SK-N-SH (cell line): ENCODE measurements around the gene PDS5A. TPM values are rescaled to one million over a fixed set of nuclear protein-coding genes. Genes with fewer than 3 reads are reported as not detected.

Experiments
- CTCF ChIA-PET: fragments of 300-600, 350-600 bp; formaldehyde crosslinking; extraction: SDS; loops from one replicate; lab custom pipeline; 2021; lab: Yijun Ruan, JAX
- POLR2A ChIA-PET: fragments of 350-600 bp; sonication (Branson Sonifier 250); formaldehyde crosslinking; extraction: SDS; loops from one replicate; lab custom pipeline; 2020; ENCODE audit warnings: antibody characterized with exemption, inconsistent platforms; lab: Yijun Ruan, JAX
- DNase-seq: peaks from one replicate; pipeline ENCODE4 v3.0.0; 2012
- H2AFZ ChIP-seq: fragments of 200-600 bp; sonication (generic); 2 replicates; pipeline ENCODE4 v1.8.1; 2016; ENCODE audit warnings: antibody characterized with exemption, mild to moderate bottlenecking, low read depth
- H3F3A ChIP-seq: fragments of 200-600 bp; sonication (generic); replicated peaks from 2 replicates; pipeline ENCODE3; 2016; ENCODE audit warnings: antibody characterized with exemption, mild to moderate bottlenecking; ENCODE audit not compliant: insufficient read depth
- H3K27ac ChIP-seq, 2 experiments: fragments of 200-500 bp in 1 of 2; fragments of 200-600 bp in 1 of 2; sonication (Bioruptor generic) in 1 of 2; sonication (generic), shearing (Covaris generic) in 1 of 2; 2 replicates each; pipeline versions ENCODE4 v1.5.1 to v1.6.1; 2014 to 2016; ENCODE audit warnings: low read depth in 2 of 2, inconsistent platforms in 1 of 2, low read length in 1 of 2, mild to moderate bottlenecking in 1 of 2, mixed read lengths in 1 of 2
- H3K27me3 ChIP-seq: fragments of 200-600 bp; sonication (generic), shearing (Covaris generic); 2 replicates; pipeline ENCODE4 v1.6.1; 2016; ENCODE audit warnings: mixed run types; ENCODE audit not compliant: insufficient read depth
- H3K36me3 ChIP-seq, 2 experiments: fragments of 200-500 bp in 1 of 2; fragments of 200-600 bp in 1 of 2; sonication (Bioruptor generic) in 1 of 2; sonication (generic) in 1 of 2; replicated peaks in 1 of 2; 2 replicates each; pipeline versions ENCODE3 to v1.5.1; 2014 to 2016; ENCODE audit warnings: low read length in 1 of 2, mild to moderate bottlenecking in 1 of 2; ENCODE audit not compliant: insufficient read depth in 2 of 2, control insufficient read depth in 1 of 2
- H3K4me1 ChIP-seq, 2 experiments: fragments of 200-500 bp in 1 of 2; fragments of 200-600 bp in 1 of 2; sonication (Bioruptor generic) in 1 of 2; sonication (generic), shearing (Covaris generic) in 1 of 2; 2 replicates each; pipeline versions ENCODE4 v1.5.1 to v1.6.1; 2014 to 2016; ENCODE audit warnings: low read depth in 1 of 2, low read length in 1 of 2, mixed run types in 1 of 2; ENCODE audit not compliant: insufficient read depth in 2 of 2, control insufficient read depth in 1 of 2
- H3K4me2 ChIP-seq: fragments of 200-600 bp; sonication (generic), shearing (Covaris generic); 2 replicates; pipeline ENCODE4 v1.6.1; 2017; ENCODE audit warnings: mixed run types
- H3K4me3 ChIP-seq, 2 experiments: fragments of 200-500 bp in 1 of 2; fragments of 200-600 bp in 1 of 2; sonication (Bioruptor generic) in 1 of 2; sonication (generic), shearing (Covaris generic) in 1 of 2; 2 replicates each; pipeline versions ENCODE4 v1.5.1 to v1.8.1; 2014 to 2016; ENCODE audit warnings: low read depth in 2 of 2, inconsistent platforms in 1 of 2, low read length in 1 of 2, mild to moderate bottlenecking in 1 of 2, mixed read lengths in 1 of 2, moderate library complexity in 1 of 2
- H3K79me2 ChIP-seq: fragments of 200-600 bp; sonication (generic); 2 replicates; pipeline ENCODE4 v1.8.1; 2017; ENCODE audit warnings: mild to moderate bottlenecking; ENCODE audit not compliant: insufficient read depth
- H3K9ac ChIP-seq: fragments of 200-600 bp; sonication (generic); 2 replicates; pipeline ENCODE4 v1.6.1; 2017; ENCODE audit warnings: mixed run types
- H3K9me2 ChIP-seq: fragments of 200-600 bp; sonication (generic); 2 replicates; pipeline ENCODE4 v1.6.1; 2017; ENCODE audit warnings: mixed run types
- H3K9me3 ChIP-seq: fragments of 200-600 bp; sonication (generic); 2 replicates; pipeline ENCODE4 v1.6.1; 2017; ENCODE audit warnings: mixed run types, mild to moderate bottlenecking, moderate library complexity
- H4K20me1 ChIP-seq: fragments of 200-600 bp; sonication (generic); 2 replicates; pipeline ENCODE4 v1.6.1; 2017; ENCODE audit warnings: mild to moderate bottlenecking, mixed run types; ENCODE audit not compliant: insufficient read depth
- CHD2 ChIP-seq: fragments of 150-350 bp; IDR thresholded peaks from 2 replicates; pipeline ENCODE4 v1.6.1; 2018; ENCODE audit warnings: low read length; ENCODE audit not compliant: partially characterized antibody
- ELF1 ChIP-seq: IDR thresholded peaks from 2 replicates; pipeline ENCODE4 v1.4.0; 2012
- EZH2phosphoT487 ChIP-seq: fragments of 200-600 bp; sonication (generic); IDR thresholded peaks from 2 replicates; pipeline ENCODE4 v1.6.1; 2017; ENCODE audit warnings: low read depth, mixed run types, mild to moderate bottlenecking, antibody characterized with exemption, moderate library complexity, borderline replicate concordance
- FOSL2 ChIP-seq: IDR thresholded peaks from 2 replicates; pipeline ENCODE4 v1.4.0; 2012; ENCODE audit warnings: low read depth, mild to moderate bottlenecking, moderate library complexity, borderline replicate concordance
- FOXJ3 ChIP-seq: sonication (generic); formaldehyde crosslinking; IDR thresholded peaks from 2 replicates; pipeline ENCODE4 v1.5.1; 2020; ENCODE audit warnings: mild to moderate bottlenecking, missing genetic modification reagents
- FOXM1 ChIP-seq: IDR thresholded peaks from 2 replicates; pipeline ENCODE4 v1.4.0; 2012; ENCODE audit warnings: low read depth, mild to moderate bottlenecking
- GABPA ChIP-seq: IDR thresholded peaks from 2 replicates; pipeline ENCODE4 v1.4.0; 2012; ENCODE audit warnings: low read depth, mild to moderate bottlenecking
- GATA2 ChIP-seq: sonication (generic); formaldehyde crosslinking; IDR thresholded peaks from 2 replicates; pipeline ENCODE4 v1.5.0; 2020; ENCODE audit warnings: mild to moderate bottlenecking, missing genetic modification reagents
- MEF2A ChIP-seq: IDR thresholded peaks from 2 replicates; pipeline ENCODE4 v1.4.0; 2012; ENCODE audit warnings: low read depth, borderline replicate concordance
- MXI1 ChIP-seq: IDR thresholded peaks from 2 replicates; pipeline ENCODE4 v1.6.1; 2012; ENCODE audit warnings: mild to moderate bottlenecking, low read depth, low read length, improper control_type of control experiment
- RCOR1 ChIP-seq: fragments of 150-350 bp; IDR thresholded peaks from 2 replicates; pipeline ENCODE4 v1.6.1; 2017; ENCODE audit warnings: antibody characterized with exemption, low read length
- RXRA ChIP-seq: IDR thresholded peaks from 2 replicates; pipeline ENCODE4 v1.4.0; 2012; ENCODE audit warnings: low read depth, mild to moderate bottlenecking, borderline replicate concordance
- SIN3A ChIP-seq: IDR thresholded peaks from 2 replicates; pipeline ENCODE4 v1.6.1; 2012; ENCODE audit warnings: low read depth, mild to moderate bottlenecking, low read length, moderate library complexity, borderline replicate concordance
- TAF1 ChIP-seq: IDR thresholded peaks from 2 replicates; pipeline ENCODE4 v1.6.1; 2012; ENCODE audit warnings: low read depth, mild to moderate bottlenecking, low read length, moderate library complexity, borderline replicate concordance
- TCF12 ChIP-seq: IDR thresholded peaks from 2 replicates; pipeline ENCODE4 v1.4.0; 2012
- TEAD4 ChIP-seq: IDR thresholded peaks from 2 replicates; pipeline ENCODE4 v1.4.0; 2012; ENCODE audit warnings: mild to moderate bottlenecking, borderline replicate concordance; ENCODE audit not compliant: insufficient read depth
- YY1 ChIP-seq: IDR thresholded peaks from 2 replicates; pipeline ENCODE4 v1.4.0; 2012; ENCODE audit warnings: low read depth, mild to moderate bottlenecking
- WGBS: methylation state at CpG from one replicate; pipeline ENCODE4 v1.1.6; 2017; ENCODE audit warnings: low lambda C conversion rate; 5-methylcytosine and 5-hydroxymethylcytosine counted together
- polyA plus RNA-seq, 3 experiments: library from polyadenylated mRNA; depleted of rRNA; stranded (reverse); fragments of >200 nt; gene quantifications; 2 replicates each; pipeline ENCODE4 v1.2.3, GENCODE V29; 2012
- TF ChIP-seq, protein P1 (sequence below): fragments of 150-350 bp; IDR thresholded peaks from 2 replicates; pipeline ENCODE4 v1.6.1; 2016; ENCODE audit warnings: mild to moderate bottlenecking, low read depth, low read length
- TF ChIP-seq, protein P2 (sequence below): fragments of 200-600 bp; sonication (generic); IDR thresholded peaks from 2 replicates; pipeline ENCODE4 v1.6.1; 2017; ENCODE audit warnings: antibody characterized with exemption, mild to moderate bottlenecking, moderate library complexity
- TF ChIP-seq, protein P3 (sequence below): fragments of 150-350 bp; IDR thresholded peaks from 2 replicates; pipeline ENCODE4 v1.6.1; 2017; ENCODE audit warnings: antibody characterized with exemption, low read length, low read depth, borderline replicate concordance

Gene PDS5A
- polyA plus RNA-seq, 1 of the 3 experiments (the other 2 are of a cell fraction), result 14.1 TPM

DNA sequence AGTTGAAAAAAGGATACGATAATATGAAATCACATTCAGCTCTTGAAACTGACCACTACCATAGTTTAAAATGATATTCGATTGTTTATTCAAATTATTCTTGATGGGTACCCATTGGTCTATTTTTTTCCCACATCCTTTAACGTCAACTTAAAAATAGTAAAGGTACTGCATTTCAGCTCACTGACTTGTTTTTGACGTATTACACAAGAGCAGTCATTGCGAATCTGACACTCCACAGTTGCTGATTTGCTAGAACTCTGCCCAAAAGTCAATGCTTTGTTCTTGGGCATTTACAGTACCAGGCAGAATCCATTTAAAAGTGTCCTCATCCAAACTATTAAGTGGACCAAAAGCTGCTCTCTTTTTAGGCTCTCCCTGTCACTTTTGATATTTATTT is 1.2 kb upstream of the PDS5A start:
- Histone ChIP-seq H2AFZ (no peak overlapping the region), H3K79me2 (peaks cover 34% of the 10 kb centered on the region), H3F3A (peaks cover 3% of the 10 kb centered on the region), H3K9ac (no peak overlapping the region), H3K27me3 (no peaks in the 10 kb centered on the region), H3K4me3 (no peak overlapping the region), H3K36me3 (peaks cover 12 to 20% of the 10 kb centered on the region in 2 experiments), H3K9me3 (no peaks in the 10 kb centered on the region), H3K4me2 (no peak overlapping the region), H3K4me1 (peaks cover 6 to 10% of the 10 kb centered on the region in 2 experiments; a peak in 2 of 4 replicates), H3K27ac (no peak overlapping the region), H3K9me2 (no peaks in the 10 kb centered on the region), H4K20me1 (peaks cover 23% of the 10 kb centered on the region)
- ChIA-PET CTCF (interaction anchor here (1.0 to 1.9 kb wide), 17 partner anchors 8 to 741 kb away, joined by 3 to 16 read pairs (median 4); partner anchors contain the start of genes N4BP2, RPL9 and SMIM14), POLR2A (no interaction called here)
- 87% methylated on average over 5 of the region's 5 CpGs for WGBS
- TF ChIP-seq RCOR1, result no peak
- no peak for TF ChIP-seq YY1
- TF ChIP-seq TEAD4, result no peak
- no peak for TF ChIP-seq TCF12
- TF ChIP-seq EZH2phosphoT487, result no peak
- TF ChIP-seq, protein P1, sequence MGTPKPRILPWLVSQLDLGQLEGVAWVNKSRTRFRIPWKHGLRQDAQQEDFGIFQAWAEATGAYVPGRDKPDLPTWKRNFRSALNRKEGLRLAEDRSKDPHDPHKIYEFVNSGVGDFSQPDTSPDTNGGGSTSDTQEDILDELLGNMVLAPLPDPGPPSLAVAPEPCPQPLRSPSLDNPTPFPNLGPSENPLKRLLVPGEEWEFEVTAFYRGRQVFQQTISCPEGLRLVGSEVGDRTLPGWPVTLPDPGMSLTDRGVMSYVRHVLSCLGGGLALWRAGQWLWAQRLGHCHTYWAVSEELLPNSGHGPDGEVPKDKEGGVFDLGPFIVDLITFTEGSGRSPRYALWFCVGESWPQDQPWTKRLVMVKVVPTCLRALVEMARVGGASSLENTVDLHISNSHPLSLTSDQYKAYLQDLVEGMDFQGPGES, result no peak
- TF ChIP-seq FOXM1, result no peak
- no peak for TF ChIP-seq GABPA
- no peak for TF ChIP-seq RXRA
- no peak for TF ChIP-seq CHD2
- no peak for TF ChIP-seq SIN3A
- TF ChIP-seq MEF2A, result no peak
- no peak for TF ChIP-seq MXI1
- no peak for TF ChIP-seq FOXJ3 (CRISPR knock-in tag)
- TF ChIP-seq, protein P2, sequence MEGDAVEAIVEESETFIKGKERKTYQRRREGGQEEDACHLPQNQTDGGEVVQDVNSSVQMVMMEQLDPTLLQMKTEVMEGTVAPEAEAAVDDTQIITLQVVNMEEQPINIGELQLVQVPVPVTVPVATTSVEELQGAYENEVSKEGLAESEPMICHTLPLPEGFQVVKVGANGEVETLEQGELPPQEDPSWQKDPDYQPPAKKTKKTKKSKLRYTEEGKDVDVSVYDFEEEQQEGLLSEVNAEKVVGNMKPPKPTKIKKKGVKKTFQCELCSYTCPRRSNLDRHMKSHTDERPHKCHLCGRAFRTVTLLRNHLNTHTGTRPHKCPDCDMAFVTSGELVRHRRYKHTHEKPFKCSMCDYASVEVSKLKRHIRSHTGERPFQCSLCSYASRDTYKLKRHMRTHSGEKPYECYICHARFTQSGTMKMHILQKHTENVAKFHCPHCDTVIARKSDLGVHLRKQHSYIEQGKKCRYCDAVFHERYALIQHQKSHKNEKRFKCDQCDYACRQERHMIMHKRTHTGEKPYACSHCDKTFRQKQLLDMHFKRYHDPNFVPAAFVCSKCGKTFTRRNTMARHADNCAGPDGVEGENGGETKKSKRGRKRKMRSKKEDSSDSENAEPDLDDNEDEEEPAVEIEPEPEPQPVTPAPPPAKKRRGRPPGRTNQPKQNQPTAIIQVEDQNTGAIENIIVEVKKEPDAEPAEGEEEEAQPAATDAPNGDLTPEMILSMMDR, result no peak
- TF ChIP-seq GATA2 (CRISPR knock-in tag), result no peak
- TF ChIP-seq, protein P3, sequence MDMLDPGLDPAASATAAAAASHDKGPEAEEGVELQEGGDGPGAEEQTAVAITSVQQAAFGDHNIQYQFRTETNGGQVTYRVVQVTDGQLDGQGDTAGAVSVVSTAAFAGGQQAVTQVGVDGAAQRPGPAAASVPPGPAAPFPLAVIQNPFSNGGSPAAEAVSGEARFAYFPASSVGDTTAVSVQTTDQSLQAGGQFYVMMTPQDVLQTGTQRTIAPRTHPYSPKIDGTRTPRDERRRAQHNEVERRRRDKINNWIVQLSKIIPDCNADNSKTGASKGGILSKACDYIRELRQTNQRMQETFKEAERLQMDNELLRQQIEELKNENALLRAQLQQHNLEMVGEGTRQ, result no peak
- no peak for TF ChIP-seq ELF1
- no peak for TF ChIP-seq FOSL2
- TF ChIP-seq TAF1, result no peak
- no peak for DNase-seq
